ENCODE results near the gene PALLD. TPM values are rescaled to one million over a fixed set of nuclear protein-coding genes. Genes with fewer than 3 reads are reported as not detected.

Gene PALLD
- total and polyA plus RNA-seq, 2 of the 8 experiments (the other 6 are each of a cell fraction or from before 2014, with no cell fraction given) = 10.5 to 25.0 TPM

DNA sequence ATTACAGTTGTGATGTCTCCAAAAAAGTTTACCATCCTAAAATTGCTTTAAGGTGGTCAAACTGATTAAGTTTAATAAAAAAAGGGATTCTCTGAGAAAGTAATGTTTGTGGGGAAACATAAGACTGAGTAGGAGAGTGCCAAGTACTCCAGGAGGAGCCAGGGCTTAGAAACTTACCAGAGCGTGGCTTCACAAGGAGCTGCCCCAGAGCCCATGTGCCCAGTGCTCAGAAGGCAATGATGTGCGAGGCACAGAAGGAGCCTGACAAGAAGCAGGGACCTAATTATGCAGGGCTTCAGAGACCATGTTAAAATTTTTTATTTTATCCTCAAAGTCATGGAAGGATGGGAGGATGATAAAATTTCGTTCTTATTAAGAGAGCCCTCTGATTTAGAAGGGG is 204.2 kb downstream of the PALLD start (continued):
- TF ChIP-seq, protein P1, sequence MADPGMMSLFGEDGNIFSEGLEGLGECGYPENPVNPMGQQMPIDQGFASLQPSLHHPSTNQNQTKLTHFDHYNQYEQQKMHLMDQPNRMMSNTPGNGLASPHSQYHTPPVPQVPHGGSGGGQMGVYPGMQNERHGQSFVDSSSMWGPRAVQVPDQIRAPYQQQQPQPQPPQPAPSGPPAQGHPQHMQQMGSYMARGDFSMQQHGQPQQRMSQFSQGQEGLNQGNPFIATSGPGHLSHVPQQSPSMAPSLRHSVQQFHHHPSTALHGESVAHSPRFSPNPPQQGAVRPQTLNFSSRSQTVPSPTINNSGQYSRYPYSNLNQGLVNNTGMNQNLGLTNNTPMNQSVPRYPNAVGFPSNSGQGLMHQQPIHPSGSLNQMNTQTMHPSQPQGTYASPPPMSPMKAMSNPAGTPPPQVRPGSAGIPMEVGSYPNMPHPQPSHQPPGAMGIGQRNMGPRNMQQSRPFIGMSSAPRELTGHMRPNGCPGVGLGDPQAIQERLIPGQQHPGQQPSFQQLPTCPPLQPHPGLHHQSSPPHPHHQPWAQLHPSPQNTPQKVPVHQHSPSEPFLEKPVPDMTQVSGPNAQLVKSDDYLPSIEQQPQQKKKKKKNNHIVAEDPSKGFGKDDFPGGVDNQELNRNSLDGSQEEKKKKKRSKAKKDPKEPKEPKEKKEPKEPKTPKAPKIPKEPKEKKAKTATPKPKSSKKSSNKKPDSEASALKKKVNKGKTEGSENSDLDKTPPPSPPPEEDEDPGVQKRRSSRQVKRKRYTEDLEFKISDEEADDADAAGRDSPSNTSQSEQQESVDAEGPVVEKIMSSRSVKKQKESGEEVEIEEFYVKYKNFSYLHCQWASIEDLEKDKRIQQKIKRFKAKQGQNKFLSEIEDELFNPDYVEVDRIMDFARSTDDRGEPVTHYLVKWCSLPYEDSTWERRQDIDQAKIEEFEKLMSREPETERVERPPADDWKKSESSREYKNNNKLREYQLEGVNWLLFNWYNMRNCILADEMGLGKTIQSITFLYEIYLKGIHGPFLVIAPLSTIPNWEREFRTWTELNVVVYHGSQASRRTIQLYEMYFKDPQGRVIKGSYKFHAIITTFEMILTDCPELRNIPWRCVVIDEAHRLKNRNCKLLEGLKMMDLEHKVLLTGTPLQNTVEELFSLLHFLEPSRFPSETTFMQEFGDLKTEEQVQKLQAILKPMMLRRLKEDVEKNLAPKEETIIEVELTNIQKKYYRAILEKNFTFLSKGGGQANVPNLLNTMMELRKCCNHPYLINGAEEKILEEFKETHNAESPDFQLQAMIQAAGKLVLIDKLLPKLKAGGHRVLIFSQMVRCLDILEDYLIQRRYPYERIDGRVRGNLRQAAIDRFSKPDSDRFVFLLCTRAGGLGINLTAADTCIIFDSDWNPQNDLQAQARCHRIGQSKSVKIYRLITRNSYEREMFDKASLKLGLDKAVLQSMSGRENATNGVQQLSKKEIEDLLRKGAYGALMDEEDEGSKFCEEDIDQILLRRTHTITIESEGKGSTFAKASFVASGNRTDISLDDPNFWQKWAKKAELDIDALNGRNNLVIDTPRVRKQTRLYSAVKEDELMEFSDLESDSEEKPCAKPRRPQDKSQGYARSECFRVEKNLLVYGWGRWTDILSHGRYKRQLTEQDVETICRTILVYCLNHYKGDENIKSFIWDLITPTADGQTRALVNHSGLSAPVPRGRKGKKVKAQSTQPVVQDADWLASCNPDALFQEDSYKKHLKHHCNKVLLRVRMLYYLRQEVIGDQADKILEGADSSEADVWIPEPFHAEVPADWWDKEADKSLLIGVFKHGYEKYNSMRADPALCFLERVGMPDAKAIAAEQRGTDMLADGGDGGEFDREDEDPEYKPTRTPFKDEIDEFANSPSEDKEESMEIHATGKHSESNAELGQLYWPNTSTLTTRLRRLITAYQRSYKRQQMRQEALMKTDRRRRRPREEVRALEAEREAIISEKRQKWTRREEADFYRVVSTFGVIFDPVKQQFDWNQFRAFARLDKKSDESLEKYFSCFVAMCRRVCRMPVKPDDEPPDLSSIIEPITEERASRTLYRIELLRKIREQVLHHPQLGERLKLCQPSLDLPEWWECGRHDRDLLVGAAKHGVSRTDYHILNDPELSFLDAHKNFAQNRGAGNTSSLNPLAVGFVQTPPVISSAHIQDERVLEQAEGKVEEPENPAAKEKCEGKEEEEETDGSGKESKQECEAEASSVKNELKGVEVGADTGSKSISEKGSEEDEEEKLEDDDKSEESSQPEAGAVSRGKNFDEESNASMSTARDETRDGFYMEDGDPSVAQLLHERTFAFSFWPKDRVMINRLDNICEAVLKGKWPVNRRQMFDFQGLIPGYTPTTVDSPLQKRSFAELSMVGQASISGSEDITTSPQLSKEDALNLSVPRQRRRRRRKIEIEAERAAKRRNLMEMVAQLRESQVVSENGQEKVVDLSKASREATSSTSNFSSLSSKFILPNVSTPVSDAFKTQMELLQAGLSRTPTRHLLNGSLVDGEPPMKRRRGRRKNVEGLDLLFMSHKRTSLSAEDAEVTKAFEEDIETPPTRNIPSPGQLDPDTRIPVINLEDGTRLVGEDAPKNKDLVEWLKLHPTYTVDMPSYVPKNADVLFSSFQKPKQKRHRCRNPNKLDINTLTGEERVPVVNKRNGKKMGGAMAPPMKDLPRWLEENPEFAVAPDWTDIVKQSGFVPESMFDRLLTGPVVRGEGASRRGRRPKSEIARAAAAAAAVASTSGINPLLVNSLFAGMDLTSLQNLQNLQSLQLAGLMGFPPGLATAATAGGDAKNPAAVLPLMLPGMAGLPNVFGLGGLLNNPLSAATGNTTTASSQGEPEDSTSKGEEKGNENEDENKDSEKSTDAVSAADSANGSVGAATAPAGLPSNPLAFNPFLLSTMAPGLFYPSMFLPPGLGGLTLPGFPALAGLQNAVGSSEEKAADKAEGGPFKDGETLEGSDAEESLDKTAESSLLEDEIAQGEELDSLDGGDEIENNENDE (IDR thresholded peaks at IDR 0.05; ENCODE audit: insufficient replicate concordance, low read length) = no peak
- no peak for TF ChIP-seq SRF (IDR thresholded peaks at IDR 0.05; ENCODE audit: low read depth, low read length)
- TF ChIP-seq TEAD4 (IDR thresholded peaks at IDR 0.05; ENCODE audit: low read depth, low read length) = no peak
- TF ChIP-seq BRCA1 (IDR thresholded peaks at IDR 0.05; ENCODE audit: low read depth, low read length) = no peak

All from H1 (cell line).